ENCODE measurements around the gene CTNNB1.

GRCh38 chr3:41265823-41266273 is 66.5 kb downstream of the CTNNB1 start:
- TF ChIP-seq CTCF (conservative IDR thresholded peaks at IDR 0.05; ENCODE audit: low read depth, low read length): no peak
- no peak for TF ChIP-seq EZH2 (IDR thresholded peaks at IDR 0.05; ENCODE audit: borderline replicate concordance, low read depth, low read length, poor library complexity, severe bottlenecking)
